ENCODE data around the gene DXO. TPM values are rescaled to one million over a fixed set of nuclear protein-coding genes. Genes with fewer than 3 reads are reported as not detected.

DXO gene
- total and polyA plus RNA-seq, 2 of the 13 experiments (the other 11 are each of a cell fraction or from before 2014, with no cell fraction given) = 18.6 to 26.2 TPM

GRCh38 chr6:31945507-31946369 is 26.2 kb downstream of the DXO start, which contains the start of gene CFB (continued):
- no peak for TF ChIP-seq RFX3 (CRISPR knock-in tag; IDR thresholded peaks at IDR 0.05)
- TF ChIP-seq TP53 (CRISPR knock-in tag; conservative IDR thresholded peaks at IDR 0.05) = no peak
- peak; percentile 50; the same call in 1 of the 2 replicates for TF ChIP-seq ZNF780A (CRISPR knock-in tag; IDR thresholded peaks at IDR 0.05)
- no peak for TF ChIP-seq ATF7 (IDR thresholded peaks at IDR 0.05)
- TF ChIP-seq ATF7 (CRISPR knock-in tag; IDR thresholded peaks at IDR 0.05) = no peak; the same call in none of the 2 replicates
- peak; percentile 92 for TF ChIP-seq SNAPC4 (CRISPR knock-in tag; IDR thresholded peaks at IDR 0.05)
- no peak for TF ChIP-seq USF2 (IDR thresholded peaks at IDR 0.05; ENCODE audit: low read depth, low read length)
- TF ChIP-seq USF2 (CRISPR knock-in tag; IDR thresholded peaks at IDR 0.05; ENCODE audit: borderline replicate concordance) = no peak
- TF ChIP-seq KAT8 (CRISPR knock-in tag; IDR thresholded peaks at IDR 0.05) = peak; percentile 90
- TF ChIP-seq ZNF512B (CRISPR knock-in tag; IDR thresholded peaks at IDR 0.05; ENCODE audit: borderline replicate concordance) = no peak
- TF ChIP-seq WIZ (CRISPR knock-in tag; IDR thresholded peaks at IDR 0.05) = peak; percentile 89; the same call in 1 of the 2 replicates
- TF ChIP-seq NFKB2 (CRISPR knock-in tag; IDR thresholded peaks at IDR 0.05; ENCODE audit: borderline replicate concordance) = peak; percentile 47
- peak; percentile 100 for TF ChIP-seq PAXIP1 (CRISPR knock-in tag; conservative IDR thresholded peaks at IDR 0.05)
- no peak; the same call in 1 of the 2 replicates for TF ChIP-seq GZF1 (CRISPR knock-in tag; IDR thresholded peaks at IDR 0.05)
- peak; percentile 63; the same call in 1 of the 2 replicates for TF ChIP-seq KMT2B (CRISPR knock-in tag; IDR thresholded peaks at IDR 0.05)

Measured in HepG2 (cell line).